ENCODE results near the gene IGSF11. TPM values are rescaled to one million over a fixed set of nuclear protein-coding genes. Genes with fewer than 3 reads are reported as not detected.

Gene IGSF11
- total RNA-seq, 2 experiments from 2014 or later, result 0.07 TPM; not detected in 1

DNA sequence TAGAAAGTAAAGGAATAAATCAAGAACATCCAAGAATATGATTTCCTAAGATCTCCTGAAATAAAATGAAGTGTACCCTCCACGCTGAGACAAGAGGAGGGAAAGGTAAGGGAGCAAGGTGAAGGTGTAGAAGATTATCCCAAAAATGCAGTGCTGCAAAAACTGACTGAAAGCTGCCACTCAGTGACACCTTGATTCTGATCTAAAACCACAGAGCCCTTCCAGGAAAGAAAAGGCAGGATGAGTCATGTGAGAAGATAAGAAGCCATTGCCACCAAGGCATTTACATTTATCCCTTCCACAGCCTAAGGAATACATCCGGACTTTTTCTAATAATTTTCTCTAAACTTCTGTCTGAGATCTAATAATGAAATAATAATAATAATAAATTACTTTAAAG lies 49.9 kb downstream of the IGSF11 start:
- CTCF ChIA-PET, result interaction anchor here (1.1 to 1.2 kb wide), 2 partner anchors 34 to 103 kb away, joined by 3 to 4 read pairs; no protein-coding TSS in a partner anchor
- TF ChIP-seq, protein P1, sequence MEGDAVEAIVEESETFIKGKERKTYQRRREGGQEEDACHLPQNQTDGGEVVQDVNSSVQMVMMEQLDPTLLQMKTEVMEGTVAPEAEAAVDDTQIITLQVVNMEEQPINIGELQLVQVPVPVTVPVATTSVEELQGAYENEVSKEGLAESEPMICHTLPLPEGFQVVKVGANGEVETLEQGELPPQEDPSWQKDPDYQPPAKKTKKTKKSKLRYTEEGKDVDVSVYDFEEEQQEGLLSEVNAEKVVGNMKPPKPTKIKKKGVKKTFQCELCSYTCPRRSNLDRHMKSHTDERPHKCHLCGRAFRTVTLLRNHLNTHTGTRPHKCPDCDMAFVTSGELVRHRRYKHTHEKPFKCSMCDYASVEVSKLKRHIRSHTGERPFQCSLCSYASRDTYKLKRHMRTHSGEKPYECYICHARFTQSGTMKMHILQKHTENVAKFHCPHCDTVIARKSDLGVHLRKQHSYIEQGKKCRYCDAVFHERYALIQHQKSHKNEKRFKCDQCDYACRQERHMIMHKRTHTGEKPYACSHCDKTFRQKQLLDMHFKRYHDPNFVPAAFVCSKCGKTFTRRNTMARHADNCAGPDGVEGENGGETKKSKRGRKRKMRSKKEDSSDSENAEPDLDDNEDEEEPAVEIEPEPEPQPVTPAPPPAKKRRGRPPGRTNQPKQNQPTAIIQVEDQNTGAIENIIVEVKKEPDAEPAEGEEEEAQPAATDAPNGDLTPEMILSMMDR (IDR thresholded peaks at IDR 0.05), result no peak
- peaks cover 2% of the 10 kb centered on the region for H3K27me3 Mint-ChIP-seq
- no peak for DNase-seq
- H3K27ac Mint-ChIP-seq, result no peak overlapping the region
- POLR2A ChIA-PET, result no interaction called here
- intact Hi-C loops (cut with micrococcal nuclease), result no loop called here
- no peaks in the 10 kb centered on the region for H3K36me3 Mint-ChIP-seq (ENCODE audit: low read depth)
- no peaks in the 10 kb centered on the region for H3K9me3 Mint-ChIP-seq
- no peak for ATAC-seq
- H3K4me1 Mint-ChIP-seq (ENCODE audit: low read depth), result peaks cover 29% of the 10 kb centered on the region
- H3K4me3 Mint-ChIP-seq, result no peak overlapping the region

DNA sequence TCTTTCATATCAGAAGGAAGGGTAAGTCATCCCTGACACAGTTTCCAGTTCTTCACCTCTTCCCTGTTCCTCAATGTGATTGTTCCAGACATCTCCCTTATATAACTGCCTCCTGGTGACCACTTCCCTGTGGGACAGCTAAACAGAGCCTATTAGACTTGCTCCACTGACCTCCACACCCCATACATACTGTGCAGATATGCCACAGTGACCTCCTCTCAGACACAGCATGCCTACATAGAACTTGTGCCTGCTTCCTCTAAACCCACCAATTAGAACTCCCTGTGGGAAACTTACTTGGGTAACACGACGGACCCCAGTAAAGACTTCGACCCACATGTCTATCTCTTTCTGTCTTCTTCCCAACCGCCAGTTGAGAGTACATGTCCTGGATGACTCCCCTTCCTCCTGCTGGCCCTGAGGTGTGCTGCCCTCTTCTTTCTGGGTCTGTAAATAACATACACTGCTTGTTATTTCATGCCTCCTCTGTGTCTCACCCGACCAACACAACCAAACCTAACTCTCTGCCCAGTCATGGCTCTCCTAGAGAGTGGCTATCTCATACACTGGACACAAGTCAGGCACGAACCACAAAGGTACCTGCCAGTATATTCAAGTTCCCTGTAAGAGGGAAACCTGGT lies 53.0 kb downstream of the IGSF11 start:
- H3K36me3 Mint-ChIP-seq (ENCODE audit: low read depth), result no peaks in the 10 kb centered on the region
- ATAC-seq (no peak), DNase-seq (no peak)
- POLR2A ChIA-PET, result interaction anchor here (0.8 kb wide), 1 partner anchor 53 kb away, joined by 3 read pairs; the partner anchor contains the start of gene IGSF11
- H3K27ac Mint-ChIP-seq, result peak overlapping the region; percentile 7
- peaks cover 23% of the 10 kb centered on the region for H3K4me1 Mint-ChIP-seq (ENCODE audit: low read depth)
- TF ChIP-seq, protein P1 (IDR thresholded peaks at IDR 0.05), result no peak
- no peak overlapping the region for H3K4me3 Mint-ChIP-seq
- CTCF ChIA-PET, result interaction anchor here (3.7 kb wide), 1 partner anchor 53 kb away, joined by 14 read pairs; the partner anchor contains the start of gene IGSF11
- intact Hi-C loops (cut with micrococcal nuclease), result no loop called here
- peaks cover 2% of the 10 kb centered on the region for H3K27me3 Mint-ChIP-seq
- no peaks in the 10 kb centered on the region for H3K9me3 Mint-ChIP-seq

DNA sequence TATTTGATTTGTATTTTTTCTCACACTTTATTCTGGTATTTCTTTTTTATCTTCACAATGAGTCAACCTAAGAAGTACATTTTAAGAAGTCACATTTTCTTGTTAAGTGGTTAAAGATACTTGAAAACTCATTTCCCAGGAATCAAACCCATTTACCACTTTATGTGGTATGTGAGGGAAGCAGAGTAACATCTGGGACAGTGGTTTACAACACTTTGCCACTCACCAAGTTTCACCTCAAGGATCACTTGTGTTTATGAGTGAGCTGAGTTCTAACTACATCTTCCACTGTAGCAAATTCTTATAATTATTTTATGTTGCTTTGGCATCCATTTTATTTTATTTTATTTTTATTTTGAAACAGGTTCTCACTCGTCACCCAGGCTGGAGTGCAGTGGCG lies 53.8 kb downstream of the IGSF11 start:
- H3K27ac Mint-ChIP-seq, result no peak overlapping the region
- CTCF ChIA-PET, result interaction anchor here (3.7 kb wide), 1 partner anchor 54 kb away, joined by 14 read pairs; the partner anchor contains the start of gene IGSF11
- intact Hi-C loops (cut with micrococcal nuclease), result no loop called here
- H3K27me3 Mint-ChIP-seq, result no peaks in the 10 kb centered on the region
- H3K4me1 Mint-ChIP-seq (ENCODE audit: low read depth), result peaks cover 28% of the 10 kb centered on the region
- no peak overlapping the region for H3K4me3 Mint-ChIP-seq
- TF ChIP-seq, protein P1 (IDR thresholded peaks at IDR 0.05), result no peak
- POLR2A ChIA-PET, result interaction anchor here (0.8 kb wide), 1 partner anchor 54 kb away, joined by 3 read pairs; the partner anchor contains the start of gene IGSF11
- no peaks in the 10 kb centered on the region for H3K9me3 Mint-ChIP-seq
- H3K36me3 Mint-ChIP-seq (ENCODE audit: low read depth), result no peaks in the 10 kb centered on the region
- ATAC-seq, result peak; percentile 66
- peak; percentile 18 for DNase-seq

DNA sequence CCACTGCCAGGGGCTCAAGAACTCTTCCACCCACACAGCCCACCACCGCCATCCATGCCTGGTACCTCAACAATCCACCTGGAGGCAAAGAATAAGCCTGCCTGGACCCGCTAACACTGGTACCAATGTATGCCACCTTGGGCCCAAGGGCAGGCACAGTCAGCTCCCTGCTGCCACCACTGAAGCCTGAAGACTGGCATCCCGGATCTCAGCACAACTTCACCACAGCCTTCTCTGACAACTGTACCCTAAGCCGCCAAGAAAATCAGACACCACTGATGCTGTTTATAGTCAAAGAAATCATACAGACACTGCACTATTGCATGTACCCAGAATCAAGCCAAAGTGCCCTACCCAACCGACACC lies 56.3 kb downstream of the IGSF11 start:
- Mint-ChIP-seq H3K4me1 (ENCODE audit: low read depth) (peaks cover 17% of the 10 kb centered on the region), H3K27me3 (no peaks in the 10 kb centered on the region), H3K27ac (no peak overlapping the region), H3K4me3 (no peak overlapping the region), H3K9me3 (no peaks in the 10 kb centered on the region), H3K36me3 (ENCODE audit: low read depth) (no peaks in the 10 kb centered on the region)
- no peak for ATAC-seq
- CTCF ChIA-PET, result no interaction called here
- no peak for DNase-seq
- intact Hi-C loops (cut with micrococcal nuclease), result no loop called here
- TF ChIP-seq, protein P1 (IDR thresholded peaks at IDR 0.05), result no peak
- POLR2A ChIA-PET, result no interaction called here

DNA sequence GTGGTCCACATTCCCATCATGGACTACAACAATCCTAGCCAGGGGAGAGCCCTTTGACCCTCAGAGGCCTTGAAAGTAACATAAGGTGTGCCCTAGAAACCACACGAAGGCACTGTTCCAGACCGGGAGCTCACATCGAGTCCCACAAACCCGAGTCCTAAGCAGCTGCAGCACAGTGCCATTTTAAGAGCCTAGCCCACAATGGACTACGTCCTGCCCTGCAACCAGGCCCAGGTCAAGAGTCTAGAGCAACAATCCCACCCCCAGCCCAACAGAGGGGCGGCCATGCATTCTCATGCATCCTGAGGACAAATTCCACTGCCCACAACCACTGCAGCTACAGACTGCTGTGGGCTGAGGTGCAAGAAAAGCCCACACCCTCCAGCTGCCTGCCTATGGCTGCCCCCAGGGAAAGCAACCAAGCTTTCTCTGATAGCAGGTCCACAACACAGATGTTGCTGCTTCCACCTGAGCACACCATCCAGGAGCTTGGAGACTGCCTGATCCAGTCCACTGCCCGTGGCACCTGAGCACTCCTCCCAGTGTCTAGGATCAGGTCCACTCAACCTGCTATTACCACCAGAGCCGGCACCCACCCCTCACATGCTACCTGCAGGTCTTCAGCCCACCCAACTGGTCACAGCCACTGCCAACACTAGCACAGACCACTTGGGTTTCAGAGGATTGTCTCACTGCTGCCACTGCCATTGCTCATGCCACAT lies 56.8 kb downstream of the IGSF11 start:
- TF ChIP-seq, protein P1 (IDR thresholded peaks at IDR 0.05), result no peak
- Mint-ChIP-seq H3K4me1 (ENCODE audit: low read depth) (peaks cover 17% of the 10 kb centered on the region), H3K9me3 (no peaks in the 10 kb centered on the region), H3K36me3 (ENCODE audit: low read depth) (no peaks in the 10 kb centered on the region), H3K27me3 (no peaks in the 10 kb centered on the region), H3K4me3 (no peak overlapping the region), H3K27ac (no peak overlapping the region)
- no peak for ATAC-seq
- DNase-seq, result no peak
- ChIA-PET CTCF (no interaction called here), POLR2A (no interaction called here)
- intact Hi-C loops (cut with micrococcal nuclease), result no loop called here

All from activated CD8-positive, alpha-beta T cell treated with anti-CD3 and anti-CD28 coated beads for 36 hours (primary cell).